Activated CD4-positive, alpha-beta T cell treated with anti-CD3 and anti-CD28 coated beads, Interleukin-2, Interleukin-6, amounts not matched to agents 100 ng/mL and 50 ng/mL, durations not matched to agents 16 hours and 8 hours (primary cell): ENCODE data around the gene CNPY3.

Experiments used
- DNase-seq: peaks from one replicate; pipeline ENCODE4 v3.0.0-alpha.2; 2020

The CNPY3 gene

DNA sequence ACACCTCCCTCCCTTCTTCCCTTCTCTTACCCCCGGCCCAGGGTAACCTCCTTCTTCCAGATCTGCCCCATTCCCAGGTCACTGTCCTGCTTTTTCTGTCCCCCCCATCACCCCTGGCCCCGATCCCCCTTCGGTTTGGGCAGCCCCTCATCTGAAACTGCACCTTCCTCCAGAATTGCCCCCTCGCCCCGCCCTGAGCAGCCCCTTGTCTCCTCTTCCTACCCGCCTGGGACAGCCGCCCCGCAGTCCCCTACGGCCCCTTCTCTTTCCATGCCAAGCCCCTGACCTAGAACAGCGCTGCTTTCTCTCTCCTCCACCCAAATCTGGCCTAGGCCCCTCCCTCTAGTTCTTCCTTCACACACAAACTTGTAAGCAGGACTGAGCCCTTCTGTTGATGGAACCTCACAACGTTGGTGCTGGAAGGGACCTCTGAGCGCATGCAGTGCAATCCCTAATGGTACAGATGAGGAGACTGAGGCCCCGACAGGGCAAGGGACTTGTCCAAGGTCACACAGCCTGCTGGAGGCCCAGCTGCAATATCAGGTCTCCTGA, 55.7 kb downstream of the CNPY3 start:
- no peak for DNase-seq

DNA sequence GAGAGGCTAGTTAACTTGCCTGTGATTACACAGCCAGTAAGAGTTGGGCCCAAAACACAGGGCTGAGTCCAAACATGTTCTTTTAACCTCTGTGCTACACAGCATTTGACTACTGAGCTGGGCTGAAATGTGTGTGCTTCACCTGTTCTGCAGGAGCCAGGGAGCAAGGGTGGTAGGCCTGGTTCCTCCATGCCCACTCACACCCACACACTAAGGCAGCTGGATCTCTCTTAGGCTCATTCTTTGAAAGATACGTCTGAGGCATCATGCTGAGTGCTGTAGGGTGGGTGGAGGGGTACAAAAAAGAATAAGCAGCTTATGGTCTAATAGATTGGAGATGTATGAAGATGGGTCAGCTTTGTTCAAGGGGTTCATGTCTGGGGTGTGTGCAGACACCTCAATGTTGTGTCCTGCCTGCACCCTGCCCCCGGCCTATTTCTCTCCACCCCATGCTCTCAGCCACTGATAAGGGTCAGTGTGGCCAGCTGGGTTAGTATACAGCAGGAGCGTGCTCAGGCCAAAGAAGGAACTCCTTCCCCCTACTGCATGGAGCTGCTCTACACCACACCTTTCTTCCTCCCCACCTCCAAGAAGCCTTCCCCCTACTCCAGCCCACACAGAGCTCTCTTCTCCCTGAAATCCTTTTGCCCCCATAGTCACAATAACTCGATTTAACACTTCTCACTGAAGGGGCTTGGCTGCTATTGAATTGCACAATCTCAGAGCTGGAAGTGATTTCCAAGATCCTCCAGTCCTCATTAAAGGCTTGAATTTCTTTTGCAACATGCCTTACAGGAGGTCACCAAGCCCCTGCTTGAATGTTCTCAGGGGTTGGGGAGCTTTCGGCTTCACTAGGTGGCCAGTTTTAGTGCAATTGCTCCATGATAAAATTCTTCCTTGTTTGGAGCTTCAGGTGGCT, 58.5 kb downstream of the CNPY3 start:
- DNase-seq = no peak

DNA sequence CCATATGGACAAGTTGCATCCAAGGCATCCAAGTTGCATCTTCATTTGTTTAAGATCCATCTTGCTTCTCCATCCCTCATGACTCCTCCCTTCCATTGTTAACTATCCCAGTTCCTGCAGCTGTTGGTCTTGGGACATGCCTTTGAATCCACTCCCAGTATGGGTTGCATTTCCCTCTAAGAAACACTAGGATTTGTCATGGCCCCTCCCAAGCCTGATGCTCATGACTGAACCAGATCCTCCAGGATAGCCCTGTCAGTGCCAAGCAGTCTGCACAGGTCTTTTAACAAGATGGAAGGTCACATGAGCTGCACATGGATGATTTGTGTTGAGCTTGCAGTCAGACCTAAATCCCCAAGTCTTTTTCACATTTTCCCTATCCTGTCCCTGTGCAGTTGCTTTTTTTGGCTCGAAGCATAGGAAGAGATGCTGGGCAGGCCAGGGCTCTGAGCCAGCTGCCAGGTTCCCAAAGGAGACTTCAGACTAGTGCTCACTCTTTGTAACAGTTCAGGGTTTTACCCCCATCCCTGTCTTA, 59.3 kb downstream of the CNPY3 start:
- no peak for DNase-seq
